HEK293 (cell line): ENCODE measurements around the gene CENPM.

Source experiments
- CTCF ChIP-seq: fragments of 450-650 bp; formaldehyde crosslinking; IDR thresholded peaks from 2 replicates; pipeline ENCODE4 v1.5.1; 2016; ENCODE audit warnings: missing biosample characterization, missing genetic modification characterization
- KLF8 ChIP-seq: fragments of 450-650 bp; formaldehyde crosslinking; IDR thresholded peaks from 2 replicates; pipeline ENCODE4 v1.5.1; 2016; ENCODE audit warnings: missing biosample characterization, missing genetic modification characterization
- ZBTB49 ChIP-seq: fragments of 450-650 bp; formaldehyde crosslinking; IDR thresholded peaks from 2 replicates; pipeline ENCODE4 v1.5.1; 2016; ENCODE audit warnings: missing biosample characterization, missing genetic modification characterization, low read depth
- ZNF10 ChIP-seq: fragments of 450-650 bp; formaldehyde crosslinking; IDR thresholded peaks from 2 replicates; pipeline ENCODE4 v1.5.1; 2017; ENCODE audit warnings: missing biosample characterization, missing genetic modification characterization
- ZNF221 ChIP-seq: fragments of 450-650 bp; formaldehyde crosslinking; IDR thresholded peaks from 2 replicates; pipeline ENCODE4 v1.5.1; 2017; ENCODE audit warnings: missing biosample characterization, missing genetic modification characterization, borderline replicate concordance
- ZNF629 ChIP-seq: fragments of 450-650 bp; formaldehyde crosslinking; IDR thresholded peaks from 2 replicates; pipeline ENCODE4 v1.5.1; 2017; ENCODE audit warnings: missing biosample characterization, missing genetic modification characterization
- TF ChIP-seq, protein P1 (sequence below): fragments of 450-650 bp; IDR thresholded peaks from 2 replicates; pipeline ENCODE4 v1.5.1; 2018; ENCODE audit warnings: missing biosample characterization, mild to moderate bottlenecking, missing genetic modification characterization

- no peak for TF ChIP-seq ZNF221 (tag by site-specific recombination)
- TF ChIP-seq KLF8 (tag by site-specific recombination), result no peak
- TF ChIP-seq, protein P1, sequence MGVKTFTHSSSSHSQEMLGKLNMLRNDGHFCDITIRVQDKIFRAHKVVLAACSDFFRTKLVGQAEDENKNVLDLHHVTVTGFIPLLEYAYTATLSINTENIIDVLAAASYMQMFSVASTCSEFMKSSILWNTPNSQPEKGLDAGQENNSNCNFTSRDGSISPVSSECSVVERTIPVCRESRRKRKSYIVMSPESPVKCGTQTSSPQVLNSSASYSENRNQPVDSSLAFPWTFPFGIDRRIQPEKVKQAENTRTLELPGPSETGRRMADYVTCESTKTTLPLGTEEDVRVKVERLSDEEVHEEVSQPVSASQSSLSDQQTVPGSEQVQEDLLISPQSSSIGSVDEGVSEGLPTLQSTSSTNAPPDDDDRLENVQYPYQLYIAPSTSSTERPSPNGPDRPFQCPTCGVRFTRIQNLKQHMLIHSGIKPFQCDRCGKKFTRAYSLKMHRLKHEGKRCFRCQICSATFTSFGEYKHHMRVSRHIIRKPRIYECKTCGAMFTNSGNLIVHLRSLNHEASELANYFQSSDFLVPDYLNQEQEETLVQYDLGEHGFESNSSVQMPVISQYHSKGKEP, result no peak
- TF ChIP-seq ZNF629 (tag by site-specific recombination), result no peak
- TF ChIP-seq ZBTB49 (tag by site-specific recombination), result no peak
- TF ChIP-seq CTCF (tag by site-specific recombination), result no peak
- no peak for TF ChIP-seq ZNF10 (tag by site-specific recombination)
Observed at GRCh38 chr22:41900652-41901312, 46.2 kb downstream of the CENPM start.
